ENCODE data around the gene DALRD3. TPM values are rescaled to one million over a fixed set of nuclear protein-coding genes. Genes with fewer than 3 reads are reported as not detected.

Gene DALRD3
- total RNA-seq, 2 donors from 2014 or later: 22.9 to 27.1 TPM

- Mint-ChIP-seq H3K36me3 (no peaks in the 10 kb centered on the region), H3K27ac (no peak overlapping the region), H3K9me3 (no peaks in the 10 kb centered on the region)
- ATAC-seq (no peak), DNase-seq (ENCODE audit: low spot score in 2 of 2) (no peak)
Measured at GRCh38 chr3:48997714-48998637, 20.4 kb downstream of the DALRD3 start.

GRCh38 chr3:48997102-48997635 lies 21.2 kb downstream of the DALRD3 start:
- no peak for ATAC-seq
- DNase-seq (ENCODE audit: low spot score in 2 of 2): no peak
- H3K36me3 Mint-ChIP-seq: peaks cover 0 to under 1% of the 10 kb centered on the region in 2 donors
- H3K27ac Mint-ChIP-seq: peak overlapping the region in 1 of 2 donors; percentile 18
- H3K9me3 Mint-ChIP-seq: no peaks in the 10 kb centered on the region

- Mint-ChIP-seq H3K27ac (peak overlapping the region in 1 of 2 donors; percentile 18), H3K9me3 (no peaks in the 10 kb centered on the region), H3K36me3 (peaks cover 0 to 5% of the 10 kb centered on the region in 2 donors)
- no peak for ATAC-seq
- no peak for DNase-seq (ENCODE audit: low spot score in 2 of 2)
Measured at GRCh38 chr3:48996640-48997039, 21.7 kb downstream of the DALRD3 start.

GRCh38 chr3:48993834-48994233 lies 24.5 kb downstream of the DALRD3 start:
- H3K27ac Mint-ChIP-seq: peak overlapping the region; percentile 51 to 61
- H3K36me3 Mint-ChIP-seq: peaks cover 13 to 16% of the 10 kb centered on the region in 2 donors
- no peak for DNase-seq (ENCODE audit: low spot score in 2 of 2)
- ATAC-seq: no peak
- H3K9me3 Mint-ChIP-seq: no peaks in the 10 kb centered on the region

GRCh38 chr3:48991851-48992545 lies 26.4 kb downstream of the DALRD3 start:
- H3K27ac Mint-ChIP-seq: peak overlapping the region; percentile 36 to 94
- H3K36me3 Mint-ChIP-seq: peaks cover 13 to 16% of the 10 kb centered on the region in 2 donors
- no peak for ATAC-seq
- DNase-seq (ENCODE audit: low spot score in 2 of 2): no peak
- no peaks in the 10 kb centered on the region for H3K9me3 Mint-ChIP-seq

- Mint-ChIP-seq H3K27ac (peak overlapping the region; percentile 91 to 94), H3K36me3 (peaks cover 13 to 16% of the 10 kb centered on the region in 2 donors), H3K9me3 (no peaks in the 10 kb centered on the region)
- ATAC-seq: peak; percentile 16 to 42
- DNase-seq (ENCODE audit: low spot score in 2 of 2): no peak
Measured at GRCh38 chr3:48990636-48991469, 27.5 kb downstream of the DALRD3 start.

- H3K27ac Mint-ChIP-seq: peak within 1 kb of the TSS; percentile 94 to 98
- no peaks in the 10 kb centered on the region for H3K9me3 Mint-ChIP-seq
- peaks cover 13 to 16% of the 10 kb centered on the region in 2 donors for H3K36me3 Mint-ChIP-seq
Measured at GRCh38 chr3:48989796-48990635, 28.4 kb downstream of the DALRD3 start, which contains the start of gene P4HTM. TSS of gene P4HTM (plus strand) at chr3:48990241. CDS start at chr3:48990257, 16 bp downstream.

GRCh38 chr3:48989126-48989795 lies 29.1 kb downstream of the DALRD3 start:
- peak overlapping the region; percentile 87 to 98 for H3K27ac Mint-ChIP-seq
- DNase-seq (ENCODE audit: low spot score in 2 of 2) (no peak), ATAC-seq (peak in 1 of 2 donors; percentile 11)
- peaks cover 13 to 16% of the 10 kb centered on the region in 2 donors for H3K36me3 Mint-ChIP-seq
- no peaks in the 10 kb centered on the region for H3K9me3 Mint-ChIP-seq

More at GRCh38 chr3:48989796-48990635, 28.4 kb downstream of the DALRD3 start, which contains the start of gene P4HTM:
- peak; percentile 76 to 84 for DNase-seq (ENCODE audit: low spot score in 2 of 2)
- peak; percentile 77 to 83 for ATAC-seq

- ATAC-seq (no peak), DNase-seq (ENCODE audit: low spot score in 2 of 2) (no peak)
- peaks cover 4 to 10% of the 10 kb centered on the region in 2 donors for H3K36me3 Mint-ChIP-seq
- peak overlapping the region; percentile 55 to 84 for H3K27ac Mint-ChIP-seq
- no peaks in the 10 kb centered on the region for H3K9me3 Mint-ChIP-seq
Measured at GRCh38 chr3:48985831-48986376, 32.5 kb downstream of the DALRD3 start.

GRCh38 chr3:48984663-48985062 lies 33.7 kb downstream of the DALRD3 start:
- Mint-ChIP-seq H3K9me3 (no peaks in the 10 kb centered on the region), H3K36me3 (peaks cover 0 to 4% of the 10 kb centered on the region in 2 donors), H3K27ac (peak overlapping the region; percentile 55 to 77)
- no peak for DNase-seq (ENCODE audit: low spot score in 2 of 2)
- ATAC-seq: no peak

GRCh38 chr3:48983096-48983495 lies 35.3 kb downstream of the DALRD3 start:
- no peaks in the 10 kb centered on the region for H3K9me3 Mint-ChIP-seq
- no peak for ATAC-seq
- DNase-seq (ENCODE audit: low spot score in 2 of 2): no peak
- peaks cover 0 to 4% of the 10 kb centered on the region in 2 donors for H3K36me3 Mint-ChIP-seq
- H3K27ac Mint-ChIP-seq: peak overlapping the region in 1 of 2 donors; percentile 55

- Mint-ChIP-seq H3K9me3 (no peaks in the 10 kb centered on the region), H3K27ac (peak overlapping the region in 1 of 2 donors; percentile 55), H3K36me3 (peaks cover 0 to 4% of the 10 kb centered on the region in 2 donors)
- DNase-seq (ENCODE audit: low spot score in 2 of 2) (no peak), ATAC-seq (no peak)
Measured at GRCh38 chr3:48982686-48983085, 35.7 kb downstream of the DALRD3 start.

- no peaks in the 10 kb centered on the region for H3K9me3 Mint-ChIP-seq
- no peak overlapping the region for H3K27ac Mint-ChIP-seq
Measured at GRCh38 chr3:48982016-48982415, 36.4 kb downstream of the DALRD3 start.

GRCh38 chr3:48980295-48980694 lies 38.1 kb downstream of the DALRD3 start:
- Mint-ChIP-seq H3K27ac (no peak overlapping the region), H3K9me3 (no peaks in the 10 kb centered on the region), H3K36me3 (peaks cover 4% of the 10 kb centered on the region in 2 donors)
- ATAC-seq: no peak
- no peak for DNase-seq (ENCODE audit: low spot score in 2 of 2)

More at GRCh38 chr3:48982016-48982415, 36.4 kb downstream of the DALRD3 start:
- no peak for DNase-seq (ENCODE audit: low spot score in 2 of 2)
- H3K36me3 Mint-ChIP-seq: peaks cover 0 to 4% of the 10 kb centered on the region in 2 donors
- ATAC-seq: no peak

All from activated naive CD4-positive, alpha-beta T cell treated with anti-CD3 and anti-CD28 coated beads, Interleukin-2, amount 50 U/mL, for 72 hours (primary cell).